DOHH2 (cell line): ENCODE measurements around the gene TIGD3.
A peak's percentile ranks its signal among the peaks of the same experiment; 100 is the strongest.

ENCODE experiments used
- H3F3A ChIP-seq: fragments of 200-600 bp; sonication (generic), shearing (Covaris generic); 2 replicates; pipeline ENCODE4 v1.6.0; 2016; ENCODE audit warnings: antibody characterized with exemption, mild to moderate bottlenecking; ENCODE audit not compliant: control insufficient read depth, insufficient read depth
- H3K27ac ChIP-seq: fragments of 200-600 bp; sonication (generic); 2 replicates; pipeline ENCODE4 v1.5.1; 2014; ENCODE audit warnings: low read depth, mild to moderate bottlenecking, low read length, moderate library complexity
- H3K27me3 ChIP-seq: fragments of 200-600 bp; sonication (generic); 2 replicates; pipeline ENCODE4 v1.6.1; 2014; ENCODE audit warnings: mild to moderate bottlenecking, low read length, mixed read lengths; ENCODE audit not compliant: control insufficient read depth
- H3K36me3 ChIP-seq: fragments of 200-600 bp; sonication (generic); 2 replicates; pipeline ENCODE4 v1.6.1; 2014; ENCODE audit warnings: mild to moderate bottlenecking, low read length, moderate library complexity, mixed read lengths; ENCODE audit not compliant: control insufficient read depth
- H3K4me1 ChIP-seq: fragments of 200-600 bp; sonication (generic); 2 replicates; pipeline ENCODE4 v1.6.1; 2014; ENCODE audit warnings: mild to moderate bottlenecking, low read length, mixed read lengths; ENCODE audit not compliant: control insufficient read depth
- H3K4me2 ChIP-seq: fragments of 200-600 bp; sonication (generic); 2 replicates; pipeline ENCODE4 v1.6.0; 2014; ENCODE audit warnings: mild to moderate bottlenecking, low read length, moderate library complexity
- H3K4me3 ChIP-seq: fragments of 200-600 bp; sonication (generic); 2 replicates; pipeline ENCODE4 v1.5.1; 2014; ENCODE audit warnings: mild to moderate bottlenecking, low read length, mixed read lengths
- H3K79me2 ChIP-seq: fragments of 200-600 bp; sonication (generic); 2 replicates; pipeline ENCODE4 v1.6.1; 2014; ENCODE audit warnings: mild to moderate bottlenecking, low read length, mixed read lengths; ENCODE audit not compliant: control insufficient read depth
- H3K9me2 ChIP-seq: fragments of 200-600 bp; sonication (generic); replicated peaks from 2 replicates; pipeline ENCODE4 v1.6.1; 2014; ENCODE audit warnings: mild to moderate bottlenecking, low read length, mixed read lengths; ENCODE audit not compliant: control insufficient read depth
- H3K9me3 ChIP-seq: fragments of 200-600 bp; sonication (generic); 2 replicates; pipeline ENCODE4 v1.6.1; 2014; ENCODE audit warnings: antibody characterized with exemption, low read length, mixed read lengths; ENCODE audit not compliant: control insufficient read depth, insufficient read depth
- H4K20me1 ChIP-seq: fragments of 200-600 bp; sonication (generic); 2 replicates; pipeline ENCODE4 v1.6.0; 2014; ENCODE audit warnings: low read depth, mild to moderate bottlenecking, antibody characterized with exemption, low read length, moderate library complexity; ENCODE audit not compliant: control insufficient read depth, insufficient read depth
- EZH2phosphoT487 ChIP-seq: fragments of 200-600 bp; sonication (generic); IDR thresholded peaks from 2 replicates; pipeline ENCODE4 v1.6.1; 2017; ENCODE audit warnings: borderline replicate concordance, mild to moderate bottlenecking, antibody characterized with exemption, low read length, moderate library complexity, mixed read lengths
- TF ChIP-seq, protein P1 (sequence below): fragments of 200-600 bp; sonication (generic); IDR thresholded peaks from one replicate; pipeline ENCODE4 v1.5.1; 2014; ENCODE audit warnings: antibody characterized with exemption, mild to moderate bottlenecking, low read depth, low read length; ENCODE audit not compliant: poor library complexity, severe bottlenecking

TIGD3 gene

DNA sequence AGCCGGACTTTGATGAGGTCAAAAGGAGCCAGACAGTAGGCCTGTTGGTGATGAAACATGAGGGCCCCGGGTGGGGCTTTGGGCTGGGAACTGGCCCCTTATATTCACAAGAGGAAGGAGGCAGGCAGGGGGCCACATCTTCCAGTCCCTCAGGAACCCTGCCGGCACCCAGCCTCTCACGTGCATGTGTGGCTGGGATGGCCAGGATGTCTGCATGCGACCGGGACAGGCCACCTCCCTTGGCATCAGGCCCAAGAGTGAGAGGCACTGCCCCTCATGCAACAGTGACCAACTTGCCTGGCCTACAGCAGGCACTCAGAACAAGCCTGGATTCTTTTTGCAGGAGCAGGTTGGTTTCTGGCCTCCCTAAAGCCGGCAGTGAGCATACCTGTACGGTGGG lies 22.5 kb downstream of the TIGD3 start:
- TF ChIP-seq EZH2phosphoT487: no peak
- TF ChIP-seq, protein P1, sequence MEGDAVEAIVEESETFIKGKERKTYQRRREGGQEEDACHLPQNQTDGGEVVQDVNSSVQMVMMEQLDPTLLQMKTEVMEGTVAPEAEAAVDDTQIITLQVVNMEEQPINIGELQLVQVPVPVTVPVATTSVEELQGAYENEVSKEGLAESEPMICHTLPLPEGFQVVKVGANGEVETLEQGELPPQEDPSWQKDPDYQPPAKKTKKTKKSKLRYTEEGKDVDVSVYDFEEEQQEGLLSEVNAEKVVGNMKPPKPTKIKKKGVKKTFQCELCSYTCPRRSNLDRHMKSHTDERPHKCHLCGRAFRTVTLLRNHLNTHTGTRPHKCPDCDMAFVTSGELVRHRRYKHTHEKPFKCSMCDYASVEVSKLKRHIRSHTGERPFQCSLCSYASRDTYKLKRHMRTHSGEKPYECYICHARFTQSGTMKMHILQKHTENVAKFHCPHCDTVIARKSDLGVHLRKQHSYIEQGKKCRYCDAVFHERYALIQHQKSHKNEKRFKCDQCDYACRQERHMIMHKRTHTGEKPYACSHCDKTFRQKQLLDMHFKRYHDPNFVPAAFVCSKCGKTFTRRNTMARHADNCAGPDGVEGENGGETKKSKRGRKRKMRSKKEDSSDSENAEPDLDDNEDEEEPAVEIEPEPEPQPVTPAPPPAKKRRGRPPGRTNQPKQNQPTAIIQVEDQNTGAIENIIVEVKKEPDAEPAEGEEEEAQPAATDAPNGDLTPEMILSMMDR: no peak
- no peaks in the 10 kb centered on the region for H3K36me3 ChIP-seq
- no peaks in the 10 kb centered on the region for H3K79me2 ChIP-seq
- H4K20me1 ChIP-seq: no peaks in the 10 kb centered on the region
- H3K27me3 ChIP-seq: no peaks in the 10 kb centered on the region
- no peak overlapping the region for H3K27ac ChIP-seq
- H3K4me2 ChIP-seq: no peak overlapping the region
- no peaks in the 10 kb centered on the region for H3K9me2 ChIP-seq
- no peaks in the 10 kb centered on the region for H3F3A ChIP-seq
- no peaks in the 10 kb centered on the region for H3K9me3 ChIP-seq
- H3K4me3 ChIP-seq: no peak overlapping the region
- peaks cover 31% of the 10 kb centered on the region for H3K4me1 ChIP-seq

DNA sequence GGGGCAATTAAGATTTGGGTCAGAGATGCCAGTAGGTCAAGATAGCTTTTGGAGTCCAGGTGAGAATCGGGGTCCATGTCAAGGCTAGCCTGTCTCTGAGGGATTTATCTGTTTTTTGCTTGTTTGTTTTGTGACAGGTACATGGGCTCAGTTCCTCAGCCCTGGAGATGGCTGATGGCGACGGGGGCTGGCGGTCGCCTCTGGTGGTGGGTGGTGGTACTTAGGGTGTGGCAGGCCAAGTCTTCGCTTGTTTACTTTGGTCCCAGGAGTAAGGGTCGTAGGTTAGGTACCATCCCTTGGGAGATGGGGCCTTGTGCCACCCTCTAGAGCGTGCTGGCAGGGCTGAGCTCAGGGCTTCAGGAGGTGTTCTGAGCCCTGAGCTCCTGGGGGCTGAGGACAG lies 23.2 kb downstream of the TIGD3 start:
- peaks cover 38% of the 10 kb centered on the region for H3K4me1 ChIP-seq
- H3K9me2 ChIP-seq: no peaks in the 10 kb centered on the region
- H3K4me2 ChIP-seq: peak overlapping the region; percentile 45
- no peaks in the 10 kb centered on the region for H3F3A ChIP-seq
- no peak for TF ChIP-seq EZH2phosphoT487
- TF ChIP-seq, protein P1: peak; percentile 34
- H3K27ac ChIP-seq: peak overlapping the region; percentile 5; the same call in 1 of the 2 replicates
- no peaks in the 10 kb centered on the region for H3K36me3 ChIP-seq
- H3K79me2 ChIP-seq: no peaks in the 10 kb centered on the region
- no peaks in the 10 kb centered on the region for H4K20me1 ChIP-seq
- no peak overlapping the region for H3K4me3 ChIP-seq
- H3K9me3 ChIP-seq: no peaks in the 10 kb centered on the region
- no peaks in the 10 kb centered on the region for H3K27me3 ChIP-seq

DNA sequence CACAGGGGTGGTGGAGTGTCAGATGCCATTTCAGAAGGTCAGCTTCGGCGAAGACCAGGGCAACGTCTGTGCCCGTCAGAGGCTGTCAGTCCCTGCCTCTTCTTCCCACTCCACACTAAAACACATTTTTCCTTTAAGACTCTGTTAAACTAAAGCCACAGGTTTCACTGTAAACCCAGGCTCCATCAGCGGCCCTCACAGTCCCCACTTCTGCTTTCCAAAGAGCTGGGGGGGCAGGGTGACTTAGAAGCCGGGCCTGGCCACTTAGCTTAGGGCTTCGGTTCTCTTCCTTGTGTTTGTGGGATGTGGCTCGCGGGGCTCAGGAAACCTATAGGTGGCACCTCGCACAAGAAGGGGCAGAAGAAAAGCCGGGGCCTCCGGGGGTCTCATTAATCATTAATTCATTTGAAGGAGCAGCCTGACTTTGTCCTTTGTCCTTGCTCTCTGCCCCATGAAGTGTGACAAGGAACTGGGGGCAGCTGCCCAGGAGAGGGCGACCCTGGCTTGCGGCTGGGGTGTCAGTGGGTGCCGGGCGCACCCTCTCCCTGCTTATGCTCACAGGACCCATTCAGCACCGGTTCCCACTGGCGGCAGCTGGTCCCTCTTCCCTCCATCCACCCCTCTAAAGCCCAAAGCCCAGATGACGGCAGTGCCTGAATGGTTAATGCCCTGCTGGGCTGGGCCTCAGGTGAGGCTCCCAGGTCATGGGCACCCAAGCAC lies 23.8 kb downstream of the TIGD3 start:
- no peaks in the 10 kb centered on the region for H3K9me2 ChIP-seq
- H3K27ac ChIP-seq: peak overlapping the region; percentile 5; the same call in 1 of the 2 replicates
- H3F3A ChIP-seq: no peaks in the 10 kb centered on the region
- no peaks in the 10 kb centered on the region for H3K9me3 ChIP-seq
- no peaks in the 10 kb centered on the region for H3K36me3 ChIP-seq
- no peaks in the 10 kb centered on the region for H3K27me3 ChIP-seq
- H3K79me2 ChIP-seq: no peaks in the 10 kb centered on the region
- no peaks in the 10 kb centered on the region for H4K20me1 ChIP-seq
- no peak for TF ChIP-seq EZH2phosphoT487
- TF ChIP-seq, protein P1: no peak
- no peak overlapping the region for H3K4me3 ChIP-seq
- peaks cover 44% of the 10 kb centered on the region for H3K4me1 ChIP-seq
- peak overlapping the region; percentile 45 for H3K4me2 ChIP-seq
